K562 (cell line): ENCODE data around the gene NEFH. TPM values are rescaled to one million over a fixed set of nuclear protein-coding genes. Genes with fewer than 3 reads are reported as not detected.

Source experiments
- CREB3L1 ChIP-seq: fragments of 450-650 bp; IDR thresholded peaks from 2 replicates; pipeline ENCODE4 v1.6.1; 2014; ENCODE audit warnings: low read depth, mild to moderate bottlenecking, moderate library complexity, borderline replicate concordance
- EWSR1 ChIP-seq: fragments of 450-650 bp; IDR thresholded peaks from 2 replicates; pipeline ENCODE4 v1.6.1; 2018; ENCODE audit warnings: borderline replicate concordance, mild to moderate bottlenecking, low read depth, moderate library complexity; ENCODE audit not compliant: partially characterized antibody
- HDGF ChIP-seq: fragments of 450-650 bp; IDR thresholded peaks from 2 replicates; pipeline ENCODE4 v1.6.1; 2016
- JUN ChIP-seq, 2 experiments: sonication (generic) in 1 of 2; formaldehyde crosslinking in 1 of 2; IDR thresholded peaks; 2 replicates each; pipeline versions ENCODE4 v1.6.1 to v1.8.0; 2012 to 2022; ENCODE audit warnings: borderline replicate concordance in 2 of 2, mild to moderate bottlenecking in 2 of 2, improper control_type of control experiment in 1 of 2, low read depth in 1 of 2, low read length in 1 of 2, missing genetic modification reagents in 1 of 2
- JUND ChIP-seq, 2 experiments: IDR thresholded peaks; 2 replicates in 1 of 2; 3 replicates in 1 of 2; pipeline ENCODE4 v1.6.1; 2011; ENCODE audit warnings: borderline replicate concordance in 2 of 2, low read depth in 2 of 2, low read length in 2 of 2, improper control_type of control experiment in 1 of 2, missing biosample characterization in 1 of 2, missing genetic modification characterization in 1 of 2, missing genetic modification reagents in 1 of 2
- KDM5B ChIP-seq: fragments of 200-600 bp; sonication (generic); IDR thresholded peaks from 2 replicates; pipeline ENCODE4 v1.6.1; 2012; ENCODE audit warnings: low read depth, mild to moderate bottlenecking, moderate library complexity, low read length, control low read depth, inconsistent platforms; ENCODE audit not compliant: insufficient replicate concordance
- NR2C1 ChIP-seq, 2 experiments: fragments of 450-650 bp; IDR thresholded peaks; 2 replicates each; pipeline ENCODE4 v1.6.1; 2017; ENCODE audit warnings: mild to moderate bottlenecking in 2 of 2, antibody characterized with exemption in 1 of 2, inconsistent platforms in 1 of 2, missing compliant biosample characterization in 1 of 2, missing genetic modification characterization in 1 of 2
- SFPQ ChIP-seq: fragments of 200-400 bp; formaldehyde crosslinking; IDR thresholded peaks from 2 replicates; pipeline ENCODE4 v1.6.1; 2017; ENCODE audit warnings: mild to moderate bottlenecking, low read depth, low read length, moderate library complexity
- ZBTB7A ChIP-seq: IDR thresholded peaks from 2 replicates; pipeline ENCODE4 v1.6.1; 2011; ENCODE audit warnings: low read depth, mild to moderate bottlenecking, low read length, moderate library complexity, borderline replicate concordance; ENCODE audit not compliant: control insufficient read depth
- ZEB2 ChIP-seq: fragments of 450-650 bp; IDR thresholded peaks from 2 replicates; pipeline ENCODE4 v1.6.1; 2016
- ZNF184 ChIP-seq: sonication (generic); formaldehyde crosslinking; IDR thresholded peaks from 2 replicates; pipeline ENCODE4 v1.5.0; 2020; ENCODE audit warnings: missing genetic modification reagents
- polyA plus RNA-seq, 8 experiments: library from polyadenylated mRNA; depleted of rRNA in 4 of 8; stranded (reverse) in 5 of 8; unstranded in 3 of 8; fragments of >200 nt; fragmentation: Nextera tagmentation in 2 of 8; fragmentation: Illumina TruSeq in 1 of 8; extraction: Ambion mirVana in 2 of 8; extraction: Trizol in 1 of 8; gene quantifications; 2 replicates each; pipeline versions ENCODE4 v1.2.1 to v1.2.3, GENCODE V29; 2011 to 2014; ENCODE audit warnings: inconsistent platforms in 1 of 8, missing spikeins in 1 of 8
- total RNA-seq, 7 experiments: library from RNA; depleted of rRNA in 6 of 7; stranded (reverse); fragments of >200 nt in 6 of 7; fragmentation: Illumina TruSeq in 2 of 7; extraction: Trizol in 2 of 7; gene quantifications; 2 replicates each; pipeline versions ENCODE4 v1.2.1 to v1.2.3, GENCODE V29; 2011 to 2021; ENCODE audit warnings: low replicate concordance in 1 of 7
- TF ChIP-seq, protein P1 (sequence below), 2 experiments: fragments of 450-650 bp; formaldehyde crosslinking in 1 of 2; IDR thresholded peaks; 2 replicates each; pipeline versions ENCODE4 v1.4.0 to v1.6.1; 2014 to 2020; ENCODE audit warnings: mild to moderate bottlenecking in 2 of 2, borderline replicate concordance in 1 of 2, low read depth in 1 of 2

Gene NEFH
- total and polyA plus RNA-seq, 9 of the 15 experiments (the other 6 are each of a cell fraction or from before 2014, with no cell fraction given): 2.3 to 26.9 (median 10.8) TPM

DNA sequence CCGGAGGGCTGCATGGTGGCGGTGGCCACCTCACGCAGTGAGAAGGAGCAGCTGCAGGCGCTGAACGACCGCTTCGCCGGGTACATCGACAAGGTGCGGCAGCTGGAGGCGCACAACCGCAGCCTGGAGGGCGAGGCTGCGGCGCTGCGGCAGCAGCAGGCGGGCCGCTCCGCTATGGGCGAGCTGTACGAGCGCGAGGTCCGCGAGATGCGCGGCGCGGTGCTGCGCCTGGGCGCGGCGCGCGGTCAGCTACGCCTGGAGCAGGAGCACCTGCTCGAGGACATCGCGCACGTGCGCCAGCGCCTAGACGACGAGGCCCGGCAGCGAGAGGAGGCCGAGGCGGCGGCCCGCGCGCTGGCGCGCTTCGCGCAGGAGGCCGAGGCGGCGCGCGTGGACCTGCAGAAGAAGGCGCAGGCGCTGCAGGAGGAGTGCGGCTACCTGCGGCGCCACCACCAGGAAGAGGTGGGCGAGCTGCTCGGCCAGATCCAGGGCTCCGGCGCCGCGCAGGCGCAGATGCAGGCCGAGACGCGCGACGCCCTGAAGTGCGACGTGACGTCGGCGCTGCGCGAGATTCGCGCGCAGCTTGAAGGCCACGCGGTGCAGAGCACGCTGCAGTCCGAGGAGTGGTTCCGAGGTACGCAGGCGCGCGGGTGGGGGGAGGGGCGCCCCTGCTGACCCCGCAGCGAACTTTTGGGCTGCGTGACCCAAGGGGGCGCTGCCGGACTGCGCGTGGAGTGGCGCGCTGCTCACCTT is 670 bp downstream of the NEFH start (continued):
- TF ChIP-seq, protein P1, sequence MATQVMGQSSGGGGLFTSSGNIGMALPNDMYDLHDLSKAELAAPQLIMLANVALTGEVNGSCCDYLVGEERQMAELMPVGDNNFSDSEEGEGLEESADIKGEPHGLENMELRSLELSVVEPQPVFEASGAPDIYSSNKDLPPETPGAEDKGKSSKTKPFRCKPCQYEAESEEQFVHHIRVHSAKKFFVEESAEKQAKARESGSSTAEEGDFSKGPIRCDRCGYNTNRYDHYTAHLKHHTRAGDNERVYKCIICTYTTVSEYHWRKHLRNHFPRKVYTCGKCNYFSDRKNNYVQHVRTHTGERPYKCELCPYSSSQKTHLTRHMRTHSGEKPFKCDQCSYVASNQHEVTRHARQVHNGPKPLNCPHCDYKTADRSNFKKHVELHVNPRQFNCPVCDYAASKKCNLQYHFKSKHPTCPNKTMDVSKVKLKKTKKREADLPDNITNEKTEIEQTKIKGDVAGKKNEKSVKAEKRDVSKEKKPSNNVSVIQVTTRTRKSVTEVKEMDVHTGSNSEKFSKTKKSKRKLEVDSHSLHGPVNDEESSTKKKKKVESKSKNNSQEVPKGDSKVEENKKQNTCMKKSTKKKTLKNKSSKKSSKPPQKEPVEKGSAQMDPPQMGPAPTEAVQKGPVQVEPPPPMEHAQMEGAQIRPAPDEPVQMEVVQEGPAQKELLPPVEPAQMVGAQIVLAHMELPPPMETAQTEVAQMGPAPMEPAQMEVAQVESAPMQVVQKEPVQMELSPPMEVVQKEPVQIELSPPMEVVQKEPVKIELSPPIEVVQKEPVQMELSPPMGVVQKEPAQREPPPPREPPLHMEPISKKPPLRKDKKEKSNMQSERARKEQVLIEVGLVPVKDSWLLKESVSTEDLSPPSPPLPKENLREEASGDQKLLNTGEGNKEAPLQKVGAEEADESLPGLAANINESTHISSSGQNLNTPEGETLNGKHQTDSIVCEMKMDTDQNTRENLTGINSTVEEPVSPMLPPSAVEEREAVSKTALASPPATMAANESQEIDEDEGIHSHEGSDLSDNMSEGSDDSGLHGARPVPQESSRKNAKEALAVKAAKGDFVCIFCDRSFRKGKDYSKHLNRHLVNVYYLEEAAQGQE (IDR thresholded peaks at IDR 0.05; ENCODE audit: borderline replicate concordance): peak; percentile 41; the same call in 1 of the 2 replicates
- TF ChIP-seq, protein P1 (CRISPR knock-in tag; IDR thresholded peaks at IDR 0.05; ENCODE audit: low read depth): peak; percentile 24; the same call in 1 of the 2 replicates
- TF ChIP-seq ZBTB7A (peak; percentile 50; the same call in 1 of the 2 replicates), NR2C1 (IDR thresholded peaks at IDR 0.05) (peak; percentile 62; the same call in 1 of the 2 replicates), NR2C1 (tag; IDR thresholded peaks at IDR 0.05) (peak; percentile 61), EWSR1 (no peak), ZEB2 (no peak), SFPQ (no peak), KDM5B (peak; percentile 42), HDGF (no peak), JUN (IDR thresholded peaks at IDR 0.05; ENCODE audit: borderline replicate concordance, low read depth, low read length) (peak; percentile 12; the same call in 1 of the 2 replicates), JUN (CRISPR knock-in tag; IDR thresholded peaks at IDR 0.05; ENCODE audit: borderline replicate concordance) (peak; percentile 87; the same call in 1 of the 2 replicates), ZNF184 (CRISPR knock-in tag) (no peak), CREB3L1 (peak; percentile 84), JUND (IDR thresholded peaks at IDR 0.05; ENCODE audit: borderline replicate concordance, low read depth, low read length) (0 out of 2 replicates have a peak, but pooled peaks have one; percentile 35), JUND (tag; IDR thresholded peaks at IDR 0.05; ENCODE audit: borderline replicate concordance, low read depth, low read length) (no peak; the same call in 2 of the 3 replicates)
